ENCODE results near the gene CAMK2D.
"Not testable (repeated sequence)": the region's sequence is repeated elsewhere in the genome, so short reads cannot be mapped to it uniquely, and the experiment has no call there.

The CAMK2D gene

GRCh38 chr4:113727802-113728201 is 33.7 kb downstream of the CAMK2D start:
- DNase-seq: no peak

- DNase-seq: no peak
Observed at GRCh38 chr4:113725963-113726362, 35.6 kb downstream of the CAMK2D start.

- DNase-seq: no peak
Observed at GRCh38 chr4:113718252-113718651, 43.3 kb downstream of the CAMK2D start.

- no peak for DNase-seq
Observed at GRCh38 chr4:113711883-113712662, 49.5 kb downstream of the CAMK2D start.

GRCh38 chr4:113708250-113708649 is 53.3 kb downstream of the CAMK2D start:
- DNase-seq: no peak

GRCh38 chr4:113707048-113707447 is 54.5 kb downstream of the CAMK2D start:
- no peak for DNase-seq

GRCh38 chr4:113705097-113705496 is 56.4 kb downstream of the CAMK2D start:
- DNase-seq: not testable (repeated sequence)

GRCh38 chr4:113702596-113702995 is 58.9 kb downstream of the CAMK2D start:
- DNase-seq: not testable (repeated sequence)

GRCh38 chr4:113701169-113701568 is 60.4 kb downstream of the CAMK2D start:
- DNase-seq: no peak

GRCh38 chr4:113700602-113701150 is 60.9 kb downstream of the CAMK2D start:
- no peak for DNase-seq

GRCh38 chr4:113699772-113700171 is 61.8 kb downstream of the CAMK2D start:
- no peak for DNase-seq

- DNase-seq: no peak
Observed at GRCh38 chr4:113697429-113697828, 64.1 kb downstream of the CAMK2D start.

- no peak for DNase-seq
Observed at GRCh38 chr4:113695328-113696169, 66.0 kb downstream of the CAMK2D start.

GRCh38 chr4:113694008-113694407 is 67.5 kb downstream of the CAMK2D start:
- DNase-seq: no peak

- DNase-seq: no peak
Observed at GRCh38 chr4:113692809-113693411, 68.6 kb downstream of the CAMK2D start.

- DNase-seq: no peak
Observed at GRCh38 chr4:113691676-113692075, 69.9 kb downstream of the CAMK2D start.

GRCh38 chr4:113689394-113689793 is 72.1 kb downstream of the CAMK2D start:
- no peak for DNase-seq

GRCh38 chr4:113687067-113687718 is 74.3 kb downstream of the CAMK2D start:
- no peak for DNase-seq

GRCh38 chr4:113685157-113685556 is 76.4 kb downstream of the CAMK2D start:
- DNase-seq: not testable (repeated sequence)

GRCh38 chr4:113684534-113685091 is 76.9 kb downstream of the CAMK2D start:
- DNase-seq: no peak

GRCh38 chr4:113682730-113683537 is 78.6 kb downstream of the CAMK2D start:
- DNase-seq: no peak

GRCh38 chr4:113678641-113679040 is 82.9 kb downstream of the CAMK2D start:
- DNase-seq: no peak
